Activated T-helper 1 cell treated with anti-CD3 and anti-CD28 coated beads, Interleukin-12 subunit alpha, Interleukin-12 subunit beta, Interleukin-2, Interleukin-4 antibody, amounts not matched to agents 30 ng/mL and 10 ng/mL and 1 ng/mL, durations not matched to agents 14 hours and 24 hours and 36 hours (primary cell): ENCODE measurements around the gene RUNX2. TPM values are rescaled to one million over a fixed set of nuclear protein-coding genes. Genes with fewer than 3 reads are reported as not detected.

Source experiments
- DNase-seq: peaks from one replicate; pipeline ENCODE4 v3.0.0; 2021; ENCODE audit warnings: low spot score
- H3K27ac Mint-ChIP-seq: one replicate; pipeline ENCODE4 v1.8.0; 2021; ENCODE audit warnings: mild to moderate bottlenecking, mixed read lengths
- H3K27me3 Mint-ChIP-seq: one replicate; pipeline ENCODE4 v1.8.0; 2022; ENCODE audit warnings: mild to moderate bottlenecking, moderate library complexity, mixed read lengths; ENCODE audit not compliant: insufficient read depth
- H3K36me3 Mint-ChIP-seq: one replicate; pipeline ENCODE4 v1.8.0; 2021; ENCODE audit warnings: low read depth, mixed read lengths
- H3K4me1 Mint-ChIP-seq: one replicate; pipeline ENCODE4 v1.8.0; 2021; ENCODE audit warnings: low read depth, mixed read lengths
- H3K4me3 Mint-ChIP-seq: one replicate; pipeline ENCODE4 v1.8.0; 2021; ENCODE audit warnings: mild to moderate bottlenecking, moderate library complexity, mixed read lengths
- H3K9me3 Mint-ChIP-seq: one replicate; pipeline ENCODE4 v1.8.0; 2021; ENCODE audit warnings: mixed read lengths
- intact Hi-C: fragments of 100-400 bp; cut with micrococcal nuclease; formaldehyde crosslinking; loops from one replicate; pipeline ENCODE4 v1.15.1; 2024
- total RNA-seq: library from RNA; stranded (reverse); gene quantifications from 2 replicates; pipeline ENCODE4 v1.2.3, GENCODE V29; 2022

RUNX2 gene
- total RNA-seq, 1 donor from 2014 or later: 12.7 TPM

DNA sequence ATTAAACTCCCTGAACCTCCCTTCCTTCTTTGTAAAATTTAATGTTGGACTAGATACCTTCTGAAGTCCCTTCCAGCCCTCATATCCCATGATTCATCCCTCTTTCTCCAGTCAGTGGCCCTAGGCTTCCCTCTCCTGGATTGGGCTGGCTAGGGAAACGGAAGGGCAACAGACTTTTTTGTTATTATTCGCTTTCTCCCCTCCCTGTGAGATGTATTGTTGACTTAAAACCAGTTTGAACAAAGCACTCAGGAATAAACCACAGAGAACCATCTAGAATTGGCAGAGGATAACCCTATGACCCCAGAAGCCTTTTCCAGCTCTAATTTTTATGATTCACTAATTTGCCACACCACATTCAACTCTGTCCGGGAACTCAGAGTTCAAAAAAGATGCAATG is 289.3 kb downstream of the RUNX2 start:
- Mint-ChIP-seq H3K36me3 (peaks cover 7% of the 10 kb centered on the region), H3K4me3 (no peak overlapping the region), H3K9me3 (peaks cover 8% of the 10 kb centered on the region), H3K27me3 (peaks cover 1% of the 10 kb centered on the region), H3K27ac (no peak overlapping the region), H3K4me1 (peaks cover 39% of the 10 kb centered on the region)
- intact Hi-C loops: no loop called here
- DNase-seq: no peak

DNA sequence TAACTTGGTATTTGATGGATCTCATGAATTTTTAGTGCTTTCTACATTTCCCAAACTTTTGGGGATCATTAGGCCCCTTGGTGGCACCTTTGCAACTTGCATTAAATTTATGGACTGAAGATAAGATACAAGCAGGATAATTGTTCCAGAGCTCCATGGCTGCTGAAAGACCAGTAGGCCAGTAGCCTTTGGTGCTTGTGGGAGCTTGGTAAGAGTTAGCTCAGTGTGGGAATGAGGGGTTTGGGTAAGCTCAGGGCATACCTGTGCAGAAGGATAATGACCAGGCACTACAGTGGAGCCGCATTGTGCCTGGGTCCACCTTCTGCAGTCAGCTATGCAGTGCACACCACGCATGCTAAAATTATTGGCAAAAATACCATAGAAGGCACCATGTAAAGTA is 290.1 kb downstream of the RUNX2 start:
- H3K4me3 Mint-ChIP-seq: no peak overlapping the region
- H3K27ac Mint-ChIP-seq: no peak overlapping the region
- H3K27me3 Mint-ChIP-seq: peaks cover 1% of the 10 kb centered on the region
- H3K9me3 Mint-ChIP-seq: peaks cover 13% of the 10 kb centered on the region
- no peak for DNase-seq
- intact Hi-C loops: no loop called here
- H3K36me3 Mint-ChIP-seq: peaks cover 10% of the 10 kb centered on the region
- peaks cover 39% of the 10 kb centered on the region for H3K4me1 Mint-ChIP-seq

DNA sequence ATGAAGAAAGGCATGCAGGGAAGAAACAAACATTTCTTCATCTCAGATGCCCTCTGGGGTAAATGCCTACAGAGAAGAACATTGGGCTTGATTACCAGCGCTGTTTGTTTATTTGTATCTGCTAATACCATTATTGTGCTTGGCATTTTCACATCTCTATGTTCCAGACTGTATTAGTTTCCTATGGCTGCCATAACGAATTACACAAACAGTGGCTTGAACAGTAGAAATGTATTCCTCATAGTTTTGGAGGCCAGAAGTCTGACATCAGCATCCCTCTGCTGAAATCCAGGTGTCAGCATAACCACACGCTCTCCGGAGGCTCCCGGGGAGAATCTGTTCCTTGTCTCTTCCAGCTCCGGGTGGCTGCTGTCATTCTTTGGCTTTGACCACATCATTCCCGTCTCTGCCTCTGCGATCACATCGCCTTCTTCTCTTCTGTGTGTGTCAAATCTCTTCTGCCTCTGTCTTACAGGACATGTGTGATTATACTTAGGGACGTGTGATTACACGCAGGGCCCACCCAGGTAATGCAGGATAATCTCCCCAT is 291.2 kb downstream of the RUNX2 start:
- H3K9me3 Mint-ChIP-seq: peaks cover 15% of the 10 kb centered on the region

DNA sequence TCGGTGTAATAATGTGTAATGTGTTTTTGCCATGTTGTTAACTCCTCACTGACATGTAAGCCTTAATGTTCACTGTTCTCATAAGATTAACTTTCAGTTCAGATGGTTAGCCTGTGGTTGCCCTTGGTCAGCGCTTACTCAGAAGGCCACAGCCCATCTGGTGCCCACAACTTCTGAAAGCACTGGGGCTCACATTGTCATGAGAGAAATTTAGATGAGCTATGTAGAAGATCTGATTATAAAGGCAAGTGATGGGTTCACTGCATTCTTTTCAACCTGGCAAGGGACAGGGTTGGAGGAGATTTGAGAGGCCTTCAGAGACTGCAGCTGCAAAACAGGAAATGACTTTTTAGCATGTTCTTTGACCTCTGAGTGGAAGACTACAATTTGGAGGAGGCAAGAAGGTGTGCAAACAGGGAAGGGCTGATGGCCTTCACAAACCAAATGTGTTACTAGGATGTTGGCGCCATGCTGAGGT is 291.9 kb downstream of the RUNX2 start:
- no peak for DNase-seq
- Mint-ChIP-seq H3K27ac (peak overlapping the region; percentile 43), H3K4me1 (peaks cover 38% of the 10 kb centered on the region), H3K36me3 (peaks cover 12% of the 10 kb centered on the region), H3K4me3 (no peak overlapping the region), H3K27me3 (peaks cover 1% of the 10 kb centered on the region), H3K9me3 (peaks cover 15% of the 10 kb centered on the region)
- intact Hi-C loops: no loop called here

More for the DNA sequence above, 291.2 kb downstream of the RUNX2 start:
- Mint-ChIP-seq H3K4me1 (peaks cover 39% of the 10 kb centered on the region), H3K27me3 (peaks cover 1% of the 10 kb centered on the region), H3K36me3 (peaks cover 10% of the 10 kb centered on the region), H3K4me3 (no peak overlapping the region), H3K27ac (no peak overlapping the region)
- no peak for DNase-seq
- intact Hi-C loops: no loop called here

DNA sequence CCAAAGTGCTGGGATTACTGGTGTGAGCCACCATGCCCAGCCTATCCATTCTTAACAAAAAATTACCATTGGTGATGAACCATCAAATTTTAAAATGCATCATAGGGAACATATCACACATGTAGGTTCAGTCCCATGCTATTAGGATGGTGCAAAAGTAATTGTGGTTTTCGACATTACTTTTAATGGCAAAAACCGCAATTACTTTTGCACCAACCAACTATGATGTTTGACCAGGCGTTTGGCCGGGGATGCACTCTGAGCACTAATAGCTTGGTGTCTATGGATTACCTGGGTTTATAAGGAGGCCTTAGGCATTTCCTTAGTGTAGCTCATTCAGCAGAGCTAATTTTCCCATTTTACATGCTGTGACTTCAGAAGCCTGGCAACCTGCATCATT is 296.1 kb downstream of the RUNX2 start:
- no peak overlapping the region for H3K4me3 Mint-ChIP-seq
- intact Hi-C loops: loop anchor here (2.0 kb wide), 3 partner anchors 37 to 87 kb away; no protein-coding TSS in a partner anchor
- H3K36me3 Mint-ChIP-seq: peaks cover 14% of the 10 kb centered on the region
- DNase-seq: no peak
- peaks cover 29% of the 10 kb centered on the region for H3K9me3 Mint-ChIP-seq
- no peaks in the 10 kb centered on the region for H3K27me3 Mint-ChIP-seq
- peaks cover 49% of the 10 kb centered on the region for H3K4me1 Mint-ChIP-seq
- no peak overlapping the region for H3K27ac Mint-ChIP-seq

- DNase-seq: no peak
- Mint-ChIP-seq H3K4me1 (peaks cover 41% of the 10 kb centered on the region), H3K4me3 (no peak overlapping the region), H3K36me3 (peaks cover 10% of the 10 kb centered on the region), H3K27ac (peak overlapping the region; percentile 36), H3K27me3 (no peaks in the 10 kb centered on the region), H3K9me3 (peaks cover 25% of the 10 kb centered on the region)
- intact Hi-C loops: loop anchor here (1.0 to 2.0 kb wide), 4 partner anchors 38 to 86 kb away; no protein-coding TSS in a partner anchor
These were observed 297.1 kb downstream of the RUNX2 start for GRCh38 chr6:45625191-45625664.

GRCh38 chr6:45626087-45626891 is 298.2 kb downstream of the RUNX2 start:
- peaks cover 25% of the 10 kb centered on the region for H3K9me3 Mint-ChIP-seq
- H3K27ac Mint-ChIP-seq: peak overlapping the region; percentile 41
- no peaks in the 10 kb centered on the region for H3K27me3 Mint-ChIP-seq
- H3K36me3 Mint-ChIP-seq: peaks cover 10% of the 10 kb centered on the region
- no peak for DNase-seq
- intact Hi-C loops: loop anchor here (1.0 to 2.0 kb wide), 2 partner anchors 176 to 297 kb away; no protein-coding TSS in a partner anchor
- peaks cover 36% of the 10 kb centered on the region for H3K4me1 Mint-ChIP-seq
- H3K4me3 Mint-ChIP-seq: no peak overlapping the region

DNA sequence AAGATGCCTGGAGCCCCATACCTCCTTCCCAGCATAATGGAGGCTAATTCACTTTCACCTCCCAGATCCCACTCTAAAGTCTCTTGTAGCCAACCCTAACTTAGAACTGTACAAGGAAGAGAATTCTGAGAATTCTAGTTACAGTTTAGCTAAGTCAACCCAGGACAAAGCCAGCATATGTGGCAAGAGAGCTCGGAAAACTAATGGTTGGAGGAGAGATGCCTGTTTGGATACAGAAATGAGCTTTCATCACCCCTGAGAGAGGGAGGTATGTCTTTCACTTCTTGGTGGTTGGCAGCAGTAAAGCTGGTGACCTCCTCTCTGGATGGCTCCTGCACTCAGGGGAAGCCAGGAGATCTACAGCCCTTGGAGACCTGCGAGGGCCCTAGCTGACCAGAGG is 302.2 kb downstream of the RUNX2 start:
- H3K9me3 Mint-ChIP-seq: peaks cover 16% of the 10 kb centered on the region
- DNase-seq: no peak

GRCh38 chr6:45630801-45631200 is 302.7 kb downstream of the RUNX2 start:
- Mint-ChIP-seq H3K4me1 (peaks cover 28% of the 10 kb centered on the region), H3K9me3 (peaks cover 16% of the 10 kb centered on the region), H3K4me3 (no peak overlapping the region), H3K36me3 (peaks cover 3% of the 10 kb centered on the region), H3K27me3 (peaks cover under 1% of the 10 kb centered on the region), H3K27ac (no peak overlapping the region)
- DNase-seq: no peak
- intact Hi-C loops: no loop called here

More for the DNA sequence above, 302.2 kb downstream of the RUNX2 start:
- Mint-ChIP-seq H3K4me3 (no peak overlapping the region), H3K36me3 (peaks cover 3% of the 10 kb centered on the region), H3K4me1 (peaks cover 33% of the 10 kb centered on the region), H3K27ac (no peak overlapping the region), H3K27me3 (no peaks in the 10 kb centered on the region)
- intact Hi-C loops: no loop called here

DNA sequence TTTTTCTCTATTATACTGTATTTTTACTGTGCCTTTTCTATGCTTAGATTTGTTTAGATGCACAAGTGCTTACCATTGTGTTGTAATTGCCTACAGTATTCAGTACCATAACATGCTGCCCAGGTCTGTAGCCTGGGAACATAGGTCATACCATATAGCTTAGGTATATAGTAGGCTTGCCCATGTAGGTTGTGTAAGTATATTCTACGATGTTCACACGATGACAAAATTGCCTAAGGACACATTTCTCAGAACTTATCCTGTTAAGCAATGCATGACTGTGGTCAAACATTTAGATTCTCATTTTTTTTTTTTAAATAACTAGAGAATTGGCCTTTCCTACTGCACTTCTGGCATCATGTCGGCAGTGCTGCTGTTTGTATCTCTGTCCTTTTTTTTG is 303.3 kb downstream of the RUNX2 start:
- peaks cover 3% of the 10 kb centered on the region for H3K36me3 Mint-ChIP-seq
- intact Hi-C loops: no loop called here

GRCh38 chr6:45633272-45633908 is 305.3 kb downstream of the RUNX2 start:
- Mint-ChIP-seq H3K27me3 (peaks cover 3% of the 10 kb centered on the region), H3K27ac (no peak overlapping the region), H3K9me3 (peaks cover 6% of the 10 kb centered on the region), H3K4me3 (no peak overlapping the region), H3K4me1 (peaks cover 5% of the 10 kb centered on the region), H3K36me3 (peaks cover 2% of the 10 kb centered on the region)
- DNase-seq: no peak
- intact Hi-C loops: no loop called here

More for the DNA sequence above, 303.3 kb downstream of the RUNX2 start:
- Mint-ChIP-seq H3K4me3 (no peak overlapping the region), H3K27me3 (peaks cover 3% of the 10 kb centered on the region), H3K9me3 (peaks cover 16% of the 10 kb centered on the region), H3K4me1 (peaks cover 22% of the 10 kb centered on the region), H3K27ac (no peak overlapping the region)
- no peak for DNase-seq

DNA sequence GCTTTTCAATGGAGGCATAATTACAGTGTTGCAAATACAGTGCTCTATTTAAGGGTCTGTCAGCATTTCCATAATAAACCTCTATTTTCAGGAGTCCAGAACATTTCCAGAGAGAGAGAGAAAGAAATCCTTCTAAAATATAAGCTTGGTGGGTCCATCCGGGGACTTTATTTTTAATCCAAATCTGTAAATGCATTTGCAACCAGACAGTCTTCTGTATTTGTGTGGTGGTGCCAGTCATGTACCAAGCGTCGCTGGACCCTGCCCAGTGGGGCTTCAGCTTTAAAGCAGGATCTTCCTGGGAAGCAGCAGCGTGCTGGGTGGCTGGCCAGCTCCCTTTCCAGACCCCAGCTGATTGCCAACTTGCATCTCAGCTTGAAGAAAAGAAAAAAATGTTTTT is 306.1 kb downstream of the RUNX2 start:
- no peak overlapping the region for H3K27ac Mint-ChIP-seq
- DNase-seq: no peak

More for the DNA sequence above, 306.1 kb downstream of the RUNX2 start:
- Mint-ChIP-seq H3K9me3 (no peaks in the 10 kb centered on the region), H3K4me1 (peaks cover 5% of the 10 kb centered on the region), H3K27me3 (peaks cover 3% of the 10 kb centered on the region), H3K36me3 (peaks cover 2% of the 10 kb centered on the region), H3K4me3 (no peak overlapping the region)
- intact Hi-C loops: no loop called here
